SK-N-MC (cell line): ENCODE data around the gene GRIK3.

Experiments used
- DNase-seq: peaks from one replicate; pipeline ENCODE4 v3.0.0-alpha.2; 2011; ENCODE audit warnings: low read depth, low spot score
- H3K27ac ChIP-seq: fragments of 200-600 bp; sonication (generic); 2 replicates; pipeline ENCODE4 v1.5.1; 2016; ENCODE audit warnings: mixed run types
- H3K36me3 ChIP-seq: fragments of 200-600 bp; sonication (generic); 2 replicates; pipeline ENCODE4 v1.6.1; 2017; ENCODE audit warnings: antibody characterized with exemption, low read length, mixed read lengths; ENCODE audit not compliant: insufficient read depth
- H3K4me3 ChIP-seq: fragments of 200-600 bp; sonication (generic); 2 replicates; pipeline ENCODE4 v1.5.1; 2016
- H3K9ac ChIP-seq: fragments of 200-600 bp; sonication (generic); 2 replicates; pipeline ENCODE4 v1.8.0; 2017; ENCODE audit warnings: mixed run types, mixed read lengths; ENCODE audit not compliant: insufficient read length
- H3K9me3 ChIP-seq: fragments of 200-600 bp; sonication (generic); 2 replicates; pipeline ENCODE4 v1.6.1; 2017; ENCODE audit warnings: low read depth, mild to moderate bottlenecking, antibody characterized with exemption, low read length, moderate library complexity, mixed read lengths
- EZH2 ChIP-seq: fragments of 200-600 bp; sonication (generic); IDR thresholded peaks from one replicate; pipeline ENCODE4 v1.6.1; 2017; ENCODE audit warnings: antibody characterized with exemption
- FOXP2 ChIP-seq: optimal IDR thresholded peaks from 2 replicates; pipeline ENCODE3; 2011; ENCODE audit warnings: mild to moderate bottlenecking, moderate library complexity; ENCODE audit not compliant: insufficient read depth; ENCODE audit errors: extremely low read length, control extremely low read depth
- POLR2AphosphoS5 ChIP-seq: IDR thresholded peaks from 2 replicates; pipeline ENCODE4 v1.6.1; 2012; ENCODE audit warnings: mild to moderate bottlenecking, low read depth, low read length, borderline replicate concordance

Gene GRIK3

GRCh38 chr1:36874271-36875060 lies 159.8 kb downstream of the GRIK3 start:
- Histone ChIP-seq H3K27ac (no peak overlapping the region), H3K9ac (no peak overlapping the region), H3K36me3 (peaks cover 40% of the 10 kb centered on the region; the same call in 1 of the 2 replicates), H3K9me3 (no peaks in the 10 kb centered on the region), H3K4me3 (no peak overlapping the region)
- TF ChIP-seq POLR2AphosphoS5 = no peak
- TF ChIP-seq EZH2 = no peak
- TF ChIP-seq FOXP2 = no peak
- DNase-seq = no peak

GRCh38 chr1:36872858-36873257 lies 161.5 kb downstream of the GRIK3 start:
- no peak overlapping the region for H3K9ac ChIP-seq
- no peak for DNase-seq
- peaks cover 39% of the 10 kb centered on the region; the same call in 1 of the 2 replicates for H3K36me3 ChIP-seq
- no peak overlapping the region for H3K4me3 ChIP-seq
- TF ChIP-seq POLR2AphosphoS5 (no peak), FOXP2 (no peak), EZH2 (no peak)
- no peak overlapping the region for H3K27ac ChIP-seq
- H3K9me3 ChIP-seq = no peaks in the 10 kb centered on the region

GRCh38 chr1:36872126-36872754 lies 162.1 kb downstream of the GRIK3 start:
- Histone ChIP-seq H3K27ac (no peak overlapping the region), H3K36me3 (peaks cover 38% of the 10 kb centered on the region; the same call in 1 of the 2 replicates), H3K9me3 (no peaks in the 10 kb centered on the region), H3K4me3 (no peak overlapping the region), H3K9ac (no peak overlapping the region)
- no peak for TF ChIP-seq POLR2AphosphoS5
- TF ChIP-seq FOXP2 = no peak
- TF ChIP-seq EZH2 = no peak
- DNase-seq = no peak

- Histone ChIP-seq H3K4me3 (no peak overlapping the region), H3K9me3 (no peaks in the 10 kb centered on the region), H3K9ac (no peak overlapping the region), H3K27ac (no peak overlapping the region), H3K36me3 (peaks cover 44% of the 10 kb centered on the region; the same call in 1 of the 2 replicates)
- DNase-seq = no peak
- TF ChIP-seq EZH2 (no peak), POLR2AphosphoS5 (no peak), FOXP2 (no peak)
Measured at GRCh38 chr1:36871146-36871971, 163.0 kb downstream of the GRIK3 start.

- Histone ChIP-seq H3K36me3 (peaks cover 39% of the 10 kb centered on the region; the same call in 1 of the 2 replicates), H3K27ac (no peak overlapping the region), H3K9me3 (no peaks in the 10 kb centered on the region), H3K9ac (no peak overlapping the region), H3K4me3 (no peak overlapping the region)
- TF ChIP-seq POLR2AphosphoS5 (no peak), FOXP2 (no peak), EZH2 (no peak)
- DNase-seq = no peak
Measured at GRCh38 chr1:36869826-36870225, 164.5 kb downstream of the GRIK3 start.

GRCh38 chr1:36869054-36869453 lies 165.3 kb downstream of the GRIK3 start:
- Histone ChIP-seq H3K36me3 (peaks cover 39% of the 10 kb centered on the region; the same call in 1 of the 2 replicates), H3K9ac (no peak overlapping the region), H3K4me3 (no peak overlapping the region), H3K27ac (no peak overlapping the region), H3K9me3 (no peaks in the 10 kb centered on the region)
- TF ChIP-seq POLR2AphosphoS5 (no peak), EZH2 (no peak), FOXP2 (no peak)
- no peak for DNase-seq

- H3K9me3 ChIP-seq = no peaks in the 10 kb centered on the region
- no peak overlapping the region for H3K4me3 ChIP-seq
- no peak overlapping the region for H3K27ac ChIP-seq
- TF ChIP-seq FOXP2 = no peak
- TF ChIP-seq POLR2AphosphoS5 = no peak
- no peak for TF ChIP-seq EZH2
- DNase-seq = no peak
- H3K9ac ChIP-seq = no peak overlapping the region
- peaks cover 35% of the 10 kb centered on the region; the same call in 1 of the 2 replicates for H3K36me3 ChIP-seq
Measured at GRCh38 chr1:36867575-36867974, 166.7 kb downstream of the GRIK3 start.

- H3K9me3 ChIP-seq = no peaks in the 10 kb centered on the region
- peaks cover 23% of the 10 kb centered on the region; the same call in 1 of the 2 replicates for H3K36me3 ChIP-seq
- H3K4me3 ChIP-seq = no peak overlapping the region
- no peak for TF ChIP-seq POLR2AphosphoS5
- TF ChIP-seq FOXP2 = no peak
- TF ChIP-seq EZH2 = no peak
- no peak overlapping the region for H3K9ac ChIP-seq
- DNase-seq = no peak
- no peak overlapping the region for H3K27ac ChIP-seq
Measured at GRCh38 chr1:36866169-36866814, 168.0 kb downstream of the GRIK3 start.
